PC-3 (cell line): ENCODE results near the gene DIP2A. TPM values are rescaled to one million over a fixed set of nuclear protein-coding genes. Genes with fewer than 3 reads are reported as not detected.

Source experiments
- ATAC-seq: fragments of 200-7000 bp; cut with Tn5 transposase; 2 replicates; pipeline ENCODE4 v1.9.1; 2020; ENCODE audit warnings: mild to moderate bottlenecking, moderate library complexity
- BruUV-seq: library from RNA; stranded (reverse); fragments of 400-500 nt; replicated peaks from 2 replicates; lab custom pipeline; 2021; lab: Mats Ljungman, UMichigan
- CTCF ChIA-PET: fragments of 300-600 bp; sonication (Branson Sonifier 250); formaldehyde crosslinking; loops from one replicate; lab custom pipeline; 2022; ENCODE audit warnings: antibody characterized with exemption; lab: Charles Lee
- POLR2A ChIA-PET: fragments of 300-600 bp; sonication (Branson Sonifier 250); formaldehyde crosslinking; loops from one replicate; lab custom pipeline; 2022; ENCODE audit warnings: antibody characterized with exemption; ENCODE audit not compliant: unreplicated experiment; lab: Charles Lee
- DNase-seq: peaks from one replicate; pipeline ENCODE4 v3.0.0-alpha.2; 2015
- H2AFZ ChIP-seq: fragments of 300-600 bp; sonication (generic); 2 replicates; pipeline ENCODE4 v1.6.0; 2016; ENCODE audit warnings: antibody characterized with exemption, low read length
- H3F3A ChIP-seq: fragments of 300-600 bp; sonication (generic); one replicate; pipeline ENCODE4 v1.6.0; 2017; ENCODE audit warnings: antibody characterized with exemption, low read length, control low read depth, mild to moderate bottlenecking; ENCODE audit not compliant: unreplicated experiment
- H3K27ac ChIP-seq: fragments of 300-600 bp; sonication (generic); 2 replicates; pipeline ENCODE4 v1.5.1; 2016; ENCODE audit warnings: mild to moderate bottlenecking, low read length
- H3K27me3 ChIP-seq: fragments of 300-600 bp; sonication (generic); 2 replicates; pipeline ENCODE4 v1.6.1; 2016; ENCODE audit warnings: low read length, mixed read lengths
- H3K36me3 ChIP-seq: fragments of 300-600 bp; sonication (generic); 2 replicates; pipeline ENCODE4 v1.6.1; 2016; ENCODE audit warnings: low read depth, mixed run types, low read length, mixed read lengths
- H3K4me1 ChIP-seq: fragments of 300-600 bp; sonication (generic); 2 replicates; pipeline ENCODE4 v1.5.1; 2016; ENCODE audit warnings: low read length; ENCODE audit not compliant: insufficient read depth
- H3K4me2 ChIP-seq: fragments of 300-600 bp; sonication (generic); 2 replicates; pipeline ENCODE4 v1.6.0; 2016; ENCODE audit warnings: low read length
- H3K4me3 ChIP-seq: fragments of 300-600 bp; sonication (generic); 2 replicates; pipeline ENCODE4 v1.5.1; 2016; ENCODE audit warnings: mild to moderate bottlenecking, low read length, mixed read lengths
- H3K79me2 ChIP-seq: fragments of 300-600 bp; sonication (generic); 2 replicates; pipeline ENCODE4 v1.6.1; 2017; ENCODE audit warnings: low read length, mixed read lengths
- H3K9ac ChIP-seq: fragments of 300-600 bp; sonication (generic); 2 replicates; pipeline ENCODE4 v1.6.0; 2016; ENCODE audit warnings: mild to moderate bottlenecking, low read length
- H3K9me2 ChIP-seq: fragments of 300-600 bp; sonication (generic); replicated peaks from 2 replicates; pipeline ENCODE4 v1.6.1; 2016; ENCODE audit warnings: mixed run types, low read length, mixed read lengths
- H3K9me3 ChIP-seq: fragments of 300-600 bp; sonication (generic); 2 replicates; pipeline ENCODE4 v1.6.1; 2016; ENCODE audit warnings: low read length, mixed read lengths
- H4K20me1 ChIP-seq: fragments of 300-600 bp; sonication (generic); 2 replicates; pipeline ENCODE4 v1.6.1; 2016; ENCODE audit warnings: low read length, mixed read lengths
- EZH2 ChIP-seq: fragments of 300-600 bp; sonication (generic); IDR thresholded peaks from one replicate; pipeline ENCODE4 v1.6.1; 2017; ENCODE audit warnings: antibody characterized with exemption, mild to moderate bottlenecking, low read length; ENCODE audit not compliant: unreplicated experiment
- EZH2phosphoT487 ChIP-seq: fragments of 300-600 bp; sonication (generic); IDR thresholded peaks from 2 replicates; pipeline ENCODE4 v1.6.1; 2018; ENCODE audit warnings: mild to moderate bottlenecking, antibody characterized with exemption, low read length, borderline replicate concordance
- intact Hi-C: fragments of 100-400 bp; cut with micrococcal nuclease; formaldehyde crosslinking; loops from 2 replicates; pipeline ENCODE4 v1.9.0; 2023
- total RNA-seq: library from RNA; depleted of rRNA; stranded (reverse); fragments of >200 nt; gene quantifications from 2 replicates; pipeline ENCODE4 v1.2.3, GENCODE V29; 2014
- TF ChIP-seq, protein P1 (sequence below): fragments of 300-600 bp; sonication (generic); conservative IDR thresholded peaks from 2 replicates; pipeline ENCODE4 v1.5.1; 2017; ENCODE audit warnings: antibody characterized with exemption, low read depth, mild to moderate bottlenecking, low read length

Gene DIP2A
- total RNA-seq, 1 experiment from 2014 or later, result 23.7 TPM

DNA sequence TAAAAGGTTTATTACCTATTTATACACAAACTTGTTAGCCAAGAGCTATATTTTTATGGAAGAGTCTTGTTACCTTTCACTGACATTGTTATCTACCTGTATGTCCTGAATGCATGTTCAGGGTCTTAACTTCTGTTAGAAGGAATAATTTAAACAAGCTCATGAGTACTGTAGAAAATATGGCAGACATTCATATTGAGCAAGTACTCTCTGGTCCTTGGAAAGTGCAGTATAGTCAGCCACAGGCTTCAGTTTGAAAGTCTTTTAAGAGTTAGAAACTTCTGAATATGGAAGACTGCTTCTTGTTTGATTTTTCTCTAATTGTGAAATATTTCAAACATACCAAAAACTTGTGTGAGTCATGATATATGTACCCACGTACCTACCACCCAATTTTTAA is 16.6 kb downstream of the DIP2A start:
- 0 out of 2 replicates have a peak, but pooled peaks cover 2% of the 10 kb centered on the region for H3K36me3 ChIP-seq
- no peaks in the 10 kb centered on the region for H3K9me2 ChIP-seq
- no peak overlapping the region for H3K4me2 ChIP-seq
- no peaks in the 10 kb centered on the region for H3K4me1 ChIP-seq
- ChIA-PET CTCF (no interaction called here), POLR2A (no interaction called here)
- DNase-seq, result no peak
- no peaks in the 10 kb centered on the region for H3K9me3 ChIP-seq
- no peak overlapping the region for H3K27ac ChIP-seq
- intact Hi-C loops, result no loop called here
- H3K79me2 ChIP-seq, result no peaks in the 10 kb centered on the region
- TF ChIP-seq, protein P1, sequence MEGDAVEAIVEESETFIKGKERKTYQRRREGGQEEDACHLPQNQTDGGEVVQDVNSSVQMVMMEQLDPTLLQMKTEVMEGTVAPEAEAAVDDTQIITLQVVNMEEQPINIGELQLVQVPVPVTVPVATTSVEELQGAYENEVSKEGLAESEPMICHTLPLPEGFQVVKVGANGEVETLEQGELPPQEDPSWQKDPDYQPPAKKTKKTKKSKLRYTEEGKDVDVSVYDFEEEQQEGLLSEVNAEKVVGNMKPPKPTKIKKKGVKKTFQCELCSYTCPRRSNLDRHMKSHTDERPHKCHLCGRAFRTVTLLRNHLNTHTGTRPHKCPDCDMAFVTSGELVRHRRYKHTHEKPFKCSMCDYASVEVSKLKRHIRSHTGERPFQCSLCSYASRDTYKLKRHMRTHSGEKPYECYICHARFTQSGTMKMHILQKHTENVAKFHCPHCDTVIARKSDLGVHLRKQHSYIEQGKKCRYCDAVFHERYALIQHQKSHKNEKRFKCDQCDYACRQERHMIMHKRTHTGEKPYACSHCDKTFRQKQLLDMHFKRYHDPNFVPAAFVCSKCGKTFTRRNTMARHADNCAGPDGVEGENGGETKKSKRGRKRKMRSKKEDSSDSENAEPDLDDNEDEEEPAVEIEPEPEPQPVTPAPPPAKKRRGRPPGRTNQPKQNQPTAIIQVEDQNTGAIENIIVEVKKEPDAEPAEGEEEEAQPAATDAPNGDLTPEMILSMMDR, result no peak
- TF ChIP-seq EZH2phosphoT487, result no peak
- no peak for TF ChIP-seq EZH2
- no peak for ATAC-seq
- no peak overlapping the region for H3K4me3 ChIP-seq
- BruUV-seq, result no TSS peak
- H3K9ac ChIP-seq, result no peak overlapping the region
- H3F3A ChIP-seq, result no peaks in the 10 kb centered on the region
- H4K20me1 ChIP-seq, result no peaks in the 10 kb centered on the region
- no peak overlapping the region for H2AFZ ChIP-seq
- no peaks in the 10 kb centered on the region for H3K27me3 ChIP-seq

DNA sequence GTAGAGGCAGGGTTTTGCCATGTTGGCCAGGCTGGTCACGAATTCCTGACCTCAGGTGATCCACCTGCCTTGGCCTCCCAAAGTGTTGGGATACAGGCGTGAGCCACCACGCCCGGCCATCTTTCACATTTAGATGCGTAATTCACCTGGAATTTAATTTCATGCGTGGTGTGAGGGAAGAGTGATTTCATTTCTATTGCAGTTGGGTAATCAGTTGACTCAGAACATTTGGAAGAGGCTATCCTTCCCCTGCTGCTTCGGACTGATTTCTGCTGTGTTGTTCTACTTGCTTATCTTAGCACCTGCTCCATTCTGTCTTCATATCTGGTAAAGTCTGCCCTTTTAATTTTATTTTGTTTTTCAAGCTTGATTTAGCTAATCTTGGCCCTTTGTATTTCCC is 19.1 kb downstream of the DIP2A start:
- ATAC-seq (no peak), DNase-seq (no peak)
- intact Hi-C loops, result no loop called here
- Histone ChIP-seq H3F3A (no peaks in the 10 kb centered on the region), H4K20me1 (no peaks in the 10 kb centered on the region), H3K27me3 (no peaks in the 10 kb centered on the region), H3K4me2 (no peak overlapping the region), H3K4me3 (no peak overlapping the region), H3K4me1 (no peaks in the 10 kb centered on the region), H3K9me2 (no peaks in the 10 kb centered on the region), H3K27ac (no peak overlapping the region), H3K9ac (no peak overlapping the region), H3K79me2 (peaks cover 5% of the 10 kb centered on the region; the same call in 1 of the 2 replicates), H3K9me3 (no peaks in the 10 kb centered on the region), H3K36me3 (peaks cover 6% of the 10 kb centered on the region; the same call in 1 of the 2 replicates), H2AFZ (no peak overlapping the region)
- POLR2A ChIA-PET, result no interaction called here
- CTCF ChIA-PET, result no interaction called here
- TF ChIP-seq EZH2 (no peak), EZH2phosphoT487 (no peak)
- TF ChIP-seq, protein P1, result no peak
- BruUV-seq, result no TSS peak

DNA sequence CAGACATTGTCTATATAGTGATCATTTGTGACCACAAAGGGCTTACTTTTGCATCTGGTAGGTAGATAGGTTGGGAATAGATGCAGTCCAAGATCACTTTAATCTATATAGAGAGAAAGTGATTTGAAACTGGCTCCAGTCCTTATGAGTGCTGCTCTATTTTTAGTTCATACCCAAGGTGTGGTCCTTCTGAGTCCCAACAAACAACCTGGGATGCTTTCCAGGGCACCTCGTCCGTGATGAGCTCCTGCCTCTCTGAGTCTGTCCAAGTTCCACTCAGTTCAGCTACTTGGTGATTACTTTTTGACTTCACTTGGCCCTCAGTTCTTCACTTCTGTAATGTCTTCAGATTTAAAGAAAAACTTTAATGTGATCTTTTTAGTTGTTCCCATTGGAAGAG is 20.2 kb downstream of the DIP2A start:
- no peaks in the 10 kb centered on the region for H3K9me2 ChIP-seq
- TF ChIP-seq EZH2 (no peak), EZH2phosphoT487 (no peak)
- TF ChIP-seq, protein P1, result no peak
- H3K79me2 ChIP-seq, result peaks cover 5% of the 10 kb centered on the region; the same call in 1 of the 2 replicates
- H3K36me3 ChIP-seq, result peaks cover 4% of the 10 kb centered on the region; the same call in 1 of the 2 replicates
- H3K27ac ChIP-seq, result no peak overlapping the region
- ChIA-PET CTCF (no interaction called here), POLR2A (no interaction called here)
- intact Hi-C loops, result no loop called here
- DNase-seq, result no peak
- no peak overlapping the region for H3K9ac ChIP-seq
- no peaks in the 10 kb centered on the region for H3K4me1 ChIP-seq
- H2AFZ ChIP-seq, result no peak overlapping the region
- H4K20me1 ChIP-seq, result 0 out of 2 replicates have a peak, but pooled peaks cover 3% of the 10 kb centered on the region
- no peaks in the 10 kb centered on the region for H3F3A ChIP-seq
- ATAC-seq, result no peak
- no peak overlapping the region for H3K4me3 ChIP-seq
- no peaks in the 10 kb centered on the region for H3K27me3 ChIP-seq
- no peaks in the 10 kb centered on the region for H3K9me3 ChIP-seq
- no TSS peak for BruUV-seq
- H3K4me2 ChIP-seq, result no peak overlapping the region
